ENCODE measurements around the gene RNF145. TPM values are rescaled to one million over a fixed set of nuclear protein-coding genes. Genes with fewer than 3 reads are reported as not detected.

Gene RNF145
- total RNA-seq, 1 donor from 2014 or later = 220 TPM

DNA sequence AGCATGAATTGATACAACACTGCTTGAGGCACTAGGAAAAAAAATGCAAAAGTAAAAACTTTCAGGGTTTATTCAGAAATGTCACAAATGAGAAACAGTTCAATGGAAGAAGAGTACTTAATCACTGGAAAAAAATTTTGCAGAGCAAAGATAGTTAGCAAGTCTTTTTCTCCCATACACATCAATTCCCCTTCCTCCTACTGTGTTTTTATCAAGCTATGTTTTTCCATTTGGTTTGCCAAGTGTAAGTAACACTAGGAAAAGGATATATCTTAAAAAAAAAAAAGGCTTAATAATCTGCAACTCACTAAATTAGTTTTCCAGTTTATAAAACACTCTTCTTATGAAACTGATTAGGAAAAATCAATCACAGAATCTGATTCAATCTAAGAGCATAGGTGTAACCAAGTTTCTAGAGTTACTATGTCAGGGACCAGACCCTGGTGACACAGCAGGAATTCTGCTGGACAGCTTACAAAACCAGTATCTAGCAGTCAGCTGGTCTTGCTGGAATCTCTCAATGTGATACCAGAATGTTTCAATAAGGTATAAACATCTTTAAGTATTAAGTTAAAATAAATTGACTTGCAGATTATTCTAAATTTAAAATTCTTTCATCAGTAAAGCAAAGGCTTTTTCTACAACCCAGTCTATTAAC is 34.7 kb downstream of the RNF145 start:
- Histone ChIP-seq H3K36me3 (peaks cover 23% of the 10 kb centered on the region), H3K4me1 (peaks cover 42% of the 10 kb centered on the region), H3K4me3 (no peak overlapping the region), H3K27me3 (no peaks in the 10 kb centered on the region), H3K27ac (peak overlapping the region; percentile 37), H3K9me3 (no peaks in the 10 kb centered on the region)
- intact Hi-C loops (cut with DNase I) = no loop called here
- no peak for ATAC-seq
- DNase-seq = no peak
- TF ChIP-seq, protein P1, sequence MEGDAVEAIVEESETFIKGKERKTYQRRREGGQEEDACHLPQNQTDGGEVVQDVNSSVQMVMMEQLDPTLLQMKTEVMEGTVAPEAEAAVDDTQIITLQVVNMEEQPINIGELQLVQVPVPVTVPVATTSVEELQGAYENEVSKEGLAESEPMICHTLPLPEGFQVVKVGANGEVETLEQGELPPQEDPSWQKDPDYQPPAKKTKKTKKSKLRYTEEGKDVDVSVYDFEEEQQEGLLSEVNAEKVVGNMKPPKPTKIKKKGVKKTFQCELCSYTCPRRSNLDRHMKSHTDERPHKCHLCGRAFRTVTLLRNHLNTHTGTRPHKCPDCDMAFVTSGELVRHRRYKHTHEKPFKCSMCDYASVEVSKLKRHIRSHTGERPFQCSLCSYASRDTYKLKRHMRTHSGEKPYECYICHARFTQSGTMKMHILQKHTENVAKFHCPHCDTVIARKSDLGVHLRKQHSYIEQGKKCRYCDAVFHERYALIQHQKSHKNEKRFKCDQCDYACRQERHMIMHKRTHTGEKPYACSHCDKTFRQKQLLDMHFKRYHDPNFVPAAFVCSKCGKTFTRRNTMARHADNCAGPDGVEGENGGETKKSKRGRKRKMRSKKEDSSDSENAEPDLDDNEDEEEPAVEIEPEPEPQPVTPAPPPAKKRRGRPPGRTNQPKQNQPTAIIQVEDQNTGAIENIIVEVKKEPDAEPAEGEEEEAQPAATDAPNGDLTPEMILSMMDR (IDR thresholded peaks at IDR 0.05) = no peak

DNA sequence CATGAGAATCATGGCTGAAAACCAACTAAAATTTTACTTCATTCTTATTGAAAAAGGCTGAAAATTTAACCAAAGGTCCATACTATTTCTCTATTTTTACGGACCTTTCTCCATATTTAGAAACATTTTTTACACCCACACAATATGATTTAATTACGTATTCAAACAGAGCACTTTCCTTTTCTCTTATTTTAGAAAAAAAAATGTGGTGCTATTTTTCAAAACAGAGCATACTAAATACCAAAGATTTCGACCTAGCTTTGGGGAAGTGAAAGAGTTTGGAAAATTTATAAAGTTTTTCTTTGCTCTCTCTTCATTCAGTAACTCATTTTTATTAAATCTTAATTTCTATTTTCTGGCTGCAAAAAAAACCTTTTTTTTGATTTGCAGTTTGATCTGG is 38.1 kb downstream of the RNF145 start:
- Histone ChIP-seq H3K27ac (no peak overlapping the region), H3K4me3 (no peak overlapping the region), H3K36me3 (peaks cover 42% of the 10 kb centered on the region), H3K9me3 (no peaks in the 10 kb centered on the region), H3K27me3 (no peaks in the 10 kb centered on the region), H3K4me1 (peaks cover 27% of the 10 kb centered on the region)
- DNase-seq (no peak), ATAC-seq (no peak)
- TF ChIP-seq, protein P1 (IDR thresholded peaks at IDR 0.05) = no peak
- intact Hi-C loops (cut with DNase I) = no loop called here

GRCh38 chr5:159170021-159170420 is 39.3 kb downstream of the RNF145 start:
- Histone ChIP-seq H3K27ac (no peak overlapping the region), H3K27me3 (no peaks in the 10 kb centered on the region), H3K36me3 (peaks cover 43% of the 10 kb centered on the region), H3K9me3 (no peaks in the 10 kb centered on the region), H3K4me1 (peaks cover 15% of the 10 kb centered on the region), H3K4me3 (no peak overlapping the region)
- TF ChIP-seq, protein P1 (IDR thresholded peaks at IDR 0.05) = no peak
- no peak for ATAC-seq
- DNase-seq = no peak
- intact Hi-C loops (cut with DNase I) = no loop called here

DNA sequence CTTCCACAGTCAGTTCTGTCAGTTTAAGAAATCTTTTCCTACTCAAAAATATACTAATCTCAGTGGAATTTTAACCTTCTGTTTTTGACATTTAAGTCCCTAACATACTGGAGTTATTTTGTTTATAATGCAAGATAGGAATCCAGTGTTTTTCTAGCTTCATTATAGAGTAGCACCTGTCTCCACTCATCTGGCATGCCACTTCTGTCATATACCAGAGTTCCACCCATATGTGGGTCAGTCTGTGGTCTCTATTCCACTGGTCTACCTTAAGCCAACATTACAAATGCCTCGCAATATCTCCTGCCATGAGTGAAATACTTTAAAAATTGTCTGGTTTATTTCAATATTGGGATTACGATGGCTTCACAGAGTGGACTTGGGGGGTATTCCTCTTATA is 42.9 kb downstream of the RNF145 start:
- H3K27ac ChIP-seq = no peak overlapping the region
- DNase-seq (no peak), ATAC-seq (no peak)
- TF ChIP-seq, protein P1 (IDR thresholded peaks at IDR 0.05) = no peak
- no peaks in the 10 kb centered on the region for H3K27me3 ChIP-seq
- no peak overlapping the region for H3K4me3 ChIP-seq
- H3K36me3 ChIP-seq = peaks cover 44% of the 10 kb centered on the region
- no peaks in the 10 kb centered on the region for H3K4me1 ChIP-seq
- intact Hi-C loops (cut with DNase I) = loop anchor here (10.0 kb wide), 1 partner anchor 98 kb away; the partner anchor contains the start of gene UBLCP1
- no peaks in the 10 kb centered on the region for H3K9me3 ChIP-seq

GRCh38 chr5:159163701-159164046 is 45.7 kb downstream of the RNF145 start:
- no peak overlapping the region for H3K27ac ChIP-seq
- TF ChIP-seq, protein P1 (IDR thresholded peaks at IDR 0.05) = no peak
- peak; percentile 87 for ATAC-seq

More at GRCh38 chr5:159163701-159164046, 45.7 kb downstream of the RNF145 start:
- Histone ChIP-seq H3K9me3 (no peaks in the 10 kb centered on the region), H3K27me3 (no peaks in the 10 kb centered on the region), H3K36me3 (peaks cover 64% of the 10 kb centered on the region), H3K4me3 (no peak overlapping the region), H3K4me1 (no peaks in the 10 kb centered on the region)
- DNase-seq = no peak
- intact Hi-C loops (cut with DNase I) = loop anchor here (10.0 kb wide), 1 partner anchor 101 kb away; the partner anchor contains the start of gene UBLCP1

All from upper lobe of right lung (tissue), 1 donor.